ENCODE measurements around the gene REL.

The REL gene

DNA sequence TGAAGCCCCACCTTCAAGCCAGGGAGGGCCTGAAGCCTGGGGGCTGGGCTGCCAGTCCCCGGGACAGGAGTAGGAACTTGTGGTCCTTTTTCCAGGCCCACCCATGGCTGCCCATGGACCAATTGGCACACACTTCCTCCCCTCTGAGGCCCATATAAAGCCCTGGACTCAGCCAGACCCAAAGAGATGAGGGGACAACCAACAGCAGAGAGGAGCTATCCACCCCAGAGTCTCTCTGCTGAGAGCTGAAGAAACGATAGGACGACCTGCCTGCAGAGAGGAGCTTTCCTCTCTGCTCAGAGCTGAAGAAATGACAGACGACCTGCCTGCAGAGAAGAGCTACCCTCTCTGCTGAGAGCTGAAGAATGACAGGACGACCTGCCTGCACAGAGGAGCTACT, 92.3 kb downstream of the REL start:
- no peak for FAIRE-seq
- no peak for TF ChIP-seq POLR2A (IDR thresholded peaks at IDR 0.05; ENCODE audit: low read depth, low read length)
- no peak for TF ChIP-seq TAF1 (IDR thresholded peaks at IDR 0.05; ENCODE audit: borderline replicate concordance, low read depth, low read length)
- TF ChIP-seq POLR2AphosphoS5 (IDR thresholded peaks at IDR 0.05; ENCODE audit: low read depth, low read length) = no peak
- no peak for DNase-seq (ENCODE audit: insufficient read length)

DNA sequence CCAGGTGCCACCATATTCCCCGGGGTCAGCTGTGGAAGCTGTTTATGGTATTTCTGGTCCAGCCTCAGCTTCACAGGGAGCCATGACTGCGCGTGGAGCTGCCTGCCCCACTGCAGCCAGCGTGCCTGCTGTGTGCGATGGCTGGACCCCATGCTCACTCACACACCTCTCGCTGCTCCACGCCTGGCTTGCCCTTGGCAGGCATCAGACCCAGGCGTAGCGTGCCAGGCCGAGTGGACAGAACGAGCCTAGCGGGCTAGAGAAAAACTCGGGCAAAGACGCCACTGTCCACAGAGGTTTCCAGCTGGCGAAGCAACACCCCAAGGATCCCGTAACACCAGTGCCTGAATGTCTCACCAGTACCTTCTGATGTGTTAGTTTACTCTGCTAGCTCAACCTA, 93.3 kb downstream of the REL start:
- FAIRE-seq = no peak
- DNase-seq (ENCODE audit: insufficient read length) = no peak
- TF ChIP-seq POLR2AphosphoS5 (IDR thresholded peaks at IDR 0.05; ENCODE audit: low read depth, low read length) (no peak), POLR2A (IDR thresholded peaks at IDR 0.05; ENCODE audit: low read depth, low read length) (no peak), TAF1 (IDR thresholded peaks at IDR 0.05; ENCODE audit: borderline replicate concordance, low read depth, low read length) (no peak)
